ENCODE data around the gene RAG2.

Gene RAG2

GRCh38 chr11:36598051-36598450, at the start of gene RAG2:
Gene RAG2, minus strand, starts transcription at chr11:36598236. Its CDS starts 4,068 bp downstream, at chr11:36594168.
- Histone ChIP-seq H3K27me3 (ENCODE audit: insufficient read depth, poor library complexity, severe bottlenecking) (no peaks in the 10 kb centered on the region), H3K27ac (ENCODE audit: poor library complexity, severe bottlenecking) (no peak within 1 kb of the TSS), H3K4me3 (ENCODE audit: severe bottlenecking) (no peak within 1 kb of the TSS), H3K4me1 (ENCODE audit: insufficient read depth, poor library complexity, severe bottlenecking) (no peaks in the 10 kb centered on the region), H3K36me3 (ENCODE audit: low read depth) (no peaks in the 10 kb centered on the region), H3K9me3 (ENCODE audit: severe bottlenecking) (no peaks in the 10 kb centered on the region)
- no peak for ATAC-seq (ENCODE audit: low read depth)
- no peak for DNase-seq (ENCODE audit: low spot score)
- no peak for TF ChIP-seq CTCF (IDR thresholded peaks at IDR 0.05; ENCODE audit: poor library complexity, severe bottlenecking)

GRCh38 chr11:36638556-36638955, 40.5 kb upstream of the RAG2 start:
- Histone ChIP-seq H3K4me1 (ENCODE audit: insufficient read depth, poor library complexity, severe bottlenecking) (no peaks in the 10 kb centered on the region), H3K27me3 (ENCODE audit: insufficient read depth, poor library complexity, severe bottlenecking) (no peaks in the 10 kb centered on the region), H3K9me3 (ENCODE audit: severe bottlenecking) (no peaks in the 10 kb centered on the region), H3K36me3 (ENCODE audit: low read depth) (no peaks in the 10 kb centered on the region), H3K27ac (ENCODE audit: poor library complexity, severe bottlenecking) (no peak overlapping the region), H3K4me3 (ENCODE audit: severe bottlenecking) (no peak overlapping the region)
- ATAC-seq (ENCODE audit: low read depth) (no peak), DNase-seq (ENCODE audit: low spot score) (no peak)
- no peak for TF ChIP-seq CTCF (IDR thresholded peaks at IDR 0.05; ENCODE audit: poor library complexity, severe bottlenecking)

GRCh38 chr11:36635066-36635862, 37.2 kb upstream of the RAG2 start:
- TF ChIP-seq CTCF (IDR thresholded peaks at IDR 0.05; ENCODE audit: poor library complexity, severe bottlenecking): no peak

GRCh38 chr11:36631774-36632173, 33.7 kb upstream of the RAG2 start:
- H3K9me3 ChIP-seq (ENCODE audit: severe bottlenecking): no peaks in the 10 kb centered on the region
- H3K4me3 ChIP-seq (ENCODE audit: severe bottlenecking): no peak overlapping the region
- ATAC-seq (ENCODE audit: low read depth) (no peak), DNase-seq (ENCODE audit: low spot score) (no peak)
- TF ChIP-seq CTCF (IDR thresholded peaks at IDR 0.05; ENCODE audit: poor library complexity, severe bottlenecking): no peak
- H3K4me1 ChIP-seq (ENCODE audit: insufficient read depth, poor library complexity, severe bottlenecking): no peaks in the 10 kb centered on the region
- H3K27ac ChIP-seq (ENCODE audit: poor library complexity, severe bottlenecking): no peak overlapping the region
- no peaks in the 10 kb centered on the region for H3K36me3 ChIP-seq (ENCODE audit: low read depth)
- no peaks in the 10 kb centered on the region for H3K27me3 ChIP-seq (ENCODE audit: insufficient read depth, poor library complexity, severe bottlenecking)

More at GRCh38 chr11:36635066-36635862, 37.2 kb upstream of the RAG2 start:
- H3K27ac ChIP-seq (ENCODE audit: poor library complexity, severe bottlenecking): no peak overlapping the region
- no peaks in the 10 kb centered on the region for H3K4me1 ChIP-seq (ENCODE audit: insufficient read depth, poor library complexity, severe bottlenecking)
- H3K9me3 ChIP-seq (ENCODE audit: severe bottlenecking): no peaks in the 10 kb centered on the region
- DNase-seq (ENCODE audit: low spot score) (no peak), ATAC-seq (ENCODE audit: low read depth) (no peak)
- no peak overlapping the region for H3K4me3 ChIP-seq (ENCODE audit: severe bottlenecking)
- H3K36me3 ChIP-seq (ENCODE audit: low read depth): no peaks in the 10 kb centered on the region
- no peaks in the 10 kb centered on the region for H3K27me3 ChIP-seq (ENCODE audit: insufficient read depth, poor library complexity, severe bottlenecking)

- no peaks in the 10 kb centered on the region for H3K4me1 ChIP-seq (ENCODE audit: insufficient read depth, poor library complexity, severe bottlenecking)
- H3K4me3 ChIP-seq (ENCODE audit: severe bottlenecking): no peak overlapping the region
- no peaks in the 10 kb centered on the region for H3K36me3 ChIP-seq (ENCODE audit: low read depth)
- H3K27ac ChIP-seq (ENCODE audit: poor library complexity, severe bottlenecking): no peak overlapping the region
- DNase-seq (ENCODE audit: low spot score) (no peak), ATAC-seq (ENCODE audit: low read depth) (no peak)
- TF ChIP-seq CTCF (IDR thresholded peaks at IDR 0.05; ENCODE audit: poor library complexity, severe bottlenecking): no peak
- no peaks in the 10 kb centered on the region for H3K27me3 ChIP-seq (ENCODE audit: insufficient read depth, poor library complexity, severe bottlenecking)
- no peaks in the 10 kb centered on the region for H3K9me3 ChIP-seq (ENCODE audit: severe bottlenecking)
Measured at GRCh38 chr11:36628765-36629244, 30.8 kb upstream of the RAG2 start.

All from RWPE2 (cell line).